ENCODE results near the gene OSBPL3. TPM values are rescaled to one million over a fixed set of nuclear protein-coding genes. Genes with fewer than 3 reads are reported as not detected.
A peak's percentile ranks its signal among the peaks of the same experiment; 100 is the strongest.

Gene OSBPL3
- polyA plus RNA-seq, 1 donor (not counting 4 experiments of a cell fraction or from before 2014, with no cell fraction given): 34.0 TPM

GRCh38 chr7:24963218-24963617 is 16.8 kb downstream of the OSBPL3 start:
- no peak for TF ChIP-seq EZH2 (IDR thresholded peaks at IDR 0.05; ENCODE audit: low read length)
- no peak for TF ChIP-seq CTCF (optimal IDR thresholded peaks at IDR 0.05 in 1 of 3, IDR thresholded peaks at IDR 0.05 in 1 of 3, conservative IDR thresholded peaks at IDR 0.05 in 1 of 3; ENCODE audit: extremely low read depth in 1 of 3, insufficient read depth in 2 of 3, low read length in 3 of 3)
- H3K9ac ChIP-seq (ENCODE audit: control insufficient read depth, extremely low read depth, insufficient read depth, low read length): no peak overlapping the region
- no peak overlapping the region for H3K27ac ChIP-seq (ENCODE audit: control insufficient read depth, insufficient read depth, low read length)
- peaks cover 92% of the 10 kb centered on the region for H3K79me2 ChIP-seq (ENCODE audit: control insufficient read depth, insufficient read depth, low read length)
- H4K20me1 ChIP-seq (ENCODE audit: control insufficient read depth, extremely low read depth, insufficient read depth, low read length): peaks cover 8% of the 10 kb centered on the region
- no peak for DNase-seq (ENCODE audit: low read depth, low spot score)
- dilution Hi-C loops (cut with MboI; ENCODE audit: extremely low pct_ligation_motif_present, low sequenced_read_pairs): no loop called here
- H2AFZ ChIP-seq (ENCODE audit: control insufficient read depth, low read length): no peak overlapping the region
- H3K4me1 ChIP-seq (ENCODE audit: control insufficient read depth, extremely low read depth, insufficient read depth, low read length): peaks cover 59% of the 10 kb centered on the region
- no peaks in the 10 kb centered on the region for H3K36me3 ChIP-seq (ENCODE audit: control insufficient read depth in 2 of 2, extremely low read depth in 1 of 2, insufficient read depth in 2 of 2, low read length in 2 of 2)
- FAIRE-seq: peak; percentile 55
- H3K9me1 ChIP-seq (ENCODE audit: control insufficient read depth, extremely low read depth, insufficient read depth, low read length): peaks cover 2% of the 10 kb centered on the region
- no peaks in the 10 kb centered on the region for H3K9me3 ChIP-seq (ENCODE audit: control insufficient read depth, low read depth, low read length)
- no peak overlapping the region for H3K4me2 ChIP-seq (ENCODE audit: control insufficient read depth, extremely low read depth, insufficient read depth, low read depth, low read length)
- no peaks in the 10 kb centered on the region for H3K27me3 ChIP-seq (ENCODE audit: control insufficient read depth, extremely low read depth, insufficient read depth, low read length)
- H3K4me3 ChIP-seq (ENCODE audit: control insufficient read depth in 2 of 3, extremely low read depth in 1 of 3, insufficient read depth in 2 of 3, low read depth in 1 of 3, low read length in 3 of 3): no peak overlapping the region

- H3K9me3 ChIP-seq (ENCODE audit: control insufficient read depth, low read depth, low read length): no peaks in the 10 kb centered on the region
- H3K4me3 ChIP-seq (ENCODE audit: control insufficient read depth in 2 of 3, extremely low read depth in 1 of 3, insufficient read depth in 2 of 3, low read depth in 1 of 3, low read length in 3 of 3): no peak overlapping the region
- H3K9ac ChIP-seq (ENCODE audit: control insufficient read depth, extremely low read depth, insufficient read depth, low read length): no peak overlapping the region
- dilution Hi-C loops (cut with MboI; ENCODE audit: extremely low pct_ligation_motif_present, low sequenced_read_pairs): no loop called here
- no peak overlapping the region for H3K4me2 ChIP-seq (ENCODE audit: control insufficient read depth, extremely low read depth, insufficient read depth, low read depth, low read length)
- peaks cover 91% of the 10 kb centered on the region for H3K79me2 ChIP-seq (ENCODE audit: control insufficient read depth, insufficient read depth, low read length)
- FAIRE-seq: no peak
- H2AFZ ChIP-seq (ENCODE audit: control insufficient read depth, low read length): no peak overlapping the region
- no peaks in the 10 kb centered on the region for H3K36me3 ChIP-seq (ENCODE audit: control insufficient read depth in 2 of 2, extremely low read depth in 1 of 2, insufficient read depth in 2 of 2, low read length in 2 of 2)
- H3K9me1 ChIP-seq (ENCODE audit: control insufficient read depth, extremely low read depth, insufficient read depth, low read length): peaks cover 2% of the 10 kb centered on the region
- no peak for DNase-seq (ENCODE audit: low read depth, low spot score)
- TF ChIP-seq CTCF (optimal IDR thresholded peaks at IDR 0.05 in 1 of 3, IDR thresholded peaks at IDR 0.05 in 1 of 3, conservative IDR thresholded peaks at IDR 0.05 in 1 of 3; ENCODE audit: extremely low read depth in 1 of 3, insufficient read depth in 2 of 3, low read length in 3 of 3) (no peak), EZH2 (IDR thresholded peaks at IDR 0.05; ENCODE audit: low read length) (no peak)
- peaks cover 52% of the 10 kb centered on the region for H3K4me1 ChIP-seq (ENCODE audit: control insufficient read depth, extremely low read depth, insufficient read depth, low read length)
- no peaks in the 10 kb centered on the region for H3K27me3 ChIP-seq (ENCODE audit: control insufficient read depth, extremely low read depth, insufficient read depth, low read length)
- no peak overlapping the region for H3K27ac ChIP-seq (ENCODE audit: control insufficient read depth, insufficient read depth, low read length)
- H4K20me1 ChIP-seq (ENCODE audit: control insufficient read depth, extremely low read depth, insufficient read depth, low read length): peaks cover 8% of the 10 kb centered on the region
Observed at GRCh38 chr7:24962418-24962962, 17.5 kb downstream of the OSBPL3 start.
